Keratinocyte (primary cell): Measurements from ENCODE around the gene NRG2.

Experiments used
- CTCF ChIP-seq, 3 experiments: IDR thresholded peaks in 1 of 3; conservative IDR thresholded peaks in 1 of 3; optimal IDR thresholded peaks in 1 of 3; 2 replicates in 2 of 3; 3 replicates in 1 of 3; pipeline versions ENCODE3 to v1.5.1; 2011; ENCODE audit warnings: low read length in 3 of 3, mild to moderate bottlenecking in 3 of 3, moderate library complexity in 2 of 3, control low read depth in 1 of 3, inconsistent platforms in 1 of 3; ENCODE audit not compliant: insufficient read depth in 2 of 3; ENCODE audit errors: extremely low read depth in 1 of 3
- EZH2 ChIP-seq: IDR thresholded peaks from one replicate; pipeline ENCODE4 v1.6.1; 2012; ENCODE audit warnings: inconsistent platforms, mild to moderate bottlenecking, low read length, moderate library complexity

GRCh38 chr5:140018096-140018481 is 25.0 kb downstream of the NRG2 start:
- TF ChIP-seq CTCF (optimal IDR thresholded peaks at IDR 0.05 in 1 of 3, IDR thresholded peaks at IDR 0.05 in 1 of 3, conservative IDR thresholded peaks at IDR 0.05 in 1 of 3; ENCODE audit: extremely low read depth in 1 of 3, insufficient read depth in 2 of 3, low read length in 3 of 3): no peak
- no peak for TF ChIP-seq EZH2
